A673 (cell line): Measurements from ENCODE around the gene MYO15B.

Source experiments
- CTCF ChIP-seq: fragments of 300-800, 200-600 bp; sonication (generic); conservative IDR thresholded peaks from 2 replicates; pipeline ENCODE4 v1.5.1; 2017; ENCODE audit warnings: low read depth, mild to moderate bottlenecking, antibody characterized with exemption, low read length, moderate library complexity, mixed read lengths
- EZH2 ChIP-seq: fragments of 200-600 bp; sonication (generic); IDR thresholded peaks from 2 replicates; pipeline ENCODE4 v1.6.1; 2017; ENCODE audit warnings: borderline replicate concordance, low read depth, mild to moderate bottlenecking, mixed read lengths, antibody characterized with exemption, low read length; ENCODE audit not compliant: poor library complexity, severe bottlenecking

GRCh38 chr17:75572713-75573539 is 14.7 kb upstream of the MYO15B start:
- TF ChIP-seq CTCF (no peak), EZH2 (no peak)
